ENCODE data around the gene AKAP13. TPM values are rescaled to one million over a fixed set of nuclear protein-coding genes. Genes with fewer than 3 reads are reported as not detected.
A peak's percentile ranks its signal among the peaks of the same experiment; 100 is the strongest.

Gene AKAP13
- total RNA-seq, 1 experiment from 2014 or later, result 54.5 TPM

DNA sequence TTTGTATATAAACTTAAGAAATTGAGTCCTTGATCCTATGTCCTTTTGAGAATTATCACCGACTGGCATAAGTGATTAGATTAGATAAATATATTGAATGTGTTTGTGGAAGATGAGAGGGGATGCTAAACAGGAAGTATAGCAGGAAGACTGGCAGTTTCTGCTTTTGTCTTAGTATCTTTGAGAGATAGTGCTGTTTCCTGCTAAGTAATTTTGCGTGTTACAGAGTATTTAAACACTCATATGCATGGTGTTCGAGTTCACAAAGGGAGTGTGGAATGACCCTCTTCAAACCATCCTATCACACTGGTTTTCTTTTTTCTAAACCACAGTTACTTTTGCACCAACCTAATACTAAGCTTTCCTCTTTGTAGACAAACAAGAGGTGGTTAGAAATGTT is 308.3 kb downstream of the AKAP13 start:
- H3K27me3 ChIP-seq (replicated peaks; ENCODE audit: insufficient read depth, low read depth, low read length, poor library complexity), result no peaks in the 10 kb centered on the region
- no peak for TF ChIP-seq CTCF (conservative IDR thresholded peaks at IDR 0.05; ENCODE audit: low read depth, low read length)
- TF ChIP-seq EZH2 (IDR thresholded peaks at IDR 0.05; ENCODE audit: borderline replicate concordance, low read depth, low read length, poor library complexity, severe bottlenecking), result no peak
- peaks cover 7% of the 10 kb centered on the region for H3K36me3 ChIP-seq (ENCODE audit: insufficient read depth, low read length, poor library complexity, severe bottlenecking)
- DNase-seq (ENCODE audit: low spot score), result peak; percentile 68
- H3K4me1 ChIP-seq (ENCODE audit: insufficient read depth, low read length, poor library complexity, severe bottlenecking), result peaks cover 30% of the 10 kb centered on the region
- no peaks in the 10 kb centered on the region for H3K9me3 ChIP-seq (ENCODE audit: low read depth, low read length, poor library complexity, severe bottlenecking)
- ChIA-PET POLR2A (ENCODE audit: low non-redundant PET) (no interaction called here), CTCF (no interaction called here)
- no peak overlapping the region for H3K4me3 ChIP-seq (ENCODE audit: low read depth, low read length, poor library complexity, severe bottlenecking)
- peak overlapping the region; percentile 56 for H3K27ac ChIP-seq (ENCODE audit: low read depth, low read length, poor library complexity, severe bottlenecking)
- intact Hi-C loops (cut with micrococcal nuclease; ENCODE audit: unreplicated experiment), result no loop called here
- BruUV-seq (replicated peaks), result no TSS peak

DNA sequence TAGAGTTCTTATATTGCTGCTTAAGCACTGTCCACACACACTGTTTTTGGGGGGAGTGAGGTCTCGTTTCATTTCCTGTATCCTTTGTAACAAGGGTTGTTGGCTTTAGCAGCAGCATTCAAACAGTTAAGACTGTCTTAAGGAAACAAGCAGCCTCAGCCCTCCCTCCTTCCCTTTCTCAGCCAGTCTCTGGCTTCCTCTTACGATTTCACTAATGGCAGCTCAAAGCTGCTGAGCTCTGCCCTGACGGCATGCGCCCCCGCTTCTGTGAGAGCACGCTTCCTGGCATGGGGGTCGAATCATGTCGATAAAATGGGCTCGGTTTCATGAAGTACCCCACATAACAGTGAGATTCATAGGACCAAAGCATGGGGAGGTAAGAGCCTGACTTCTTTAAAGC is 309.3 kb downstream of the AKAP13 start:
- no TSS peak for BruUV-seq (replicated peaks)
- CTCF ChIA-PET, result no interaction called here
- TF ChIP-seq EZH2 (IDR thresholded peaks at IDR 0.05; ENCODE audit: borderline replicate concordance, low read depth, low read length, poor library complexity, severe bottlenecking) (no peak), CTCF (conservative IDR thresholded peaks at IDR 0.05; ENCODE audit: low read depth, low read length) (no peak)
- H3K27ac ChIP-seq (ENCODE audit: low read depth, low read length, poor library complexity, severe bottlenecking), result peak overlapping the region; percentile 56
- H3K27me3 ChIP-seq (replicated peaks; ENCODE audit: insufficient read depth, low read depth, low read length, poor library complexity), result no peaks in the 10 kb centered on the region
- peak overlapping the region; percentile 20 for H3K4me3 ChIP-seq (ENCODE audit: low read depth, low read length, poor library complexity, severe bottlenecking)
- intact Hi-C loops (cut with micrococcal nuclease; ENCODE audit: unreplicated experiment), result no loop called here
- POLR2A ChIA-PET (ENCODE audit: low non-redundant PET), result no interaction called here
- H3K9me3 ChIP-seq (ENCODE audit: low read depth, low read length, poor library complexity, severe bottlenecking), result no peaks in the 10 kb centered on the region
- peaks cover 9% of the 10 kb centered on the region for H3K36me3 ChIP-seq (ENCODE audit: insufficient read depth, low read length, poor library complexity, severe bottlenecking)
- peaks cover 30% of the 10 kb centered on the region for H3K4me1 ChIP-seq (ENCODE audit: insufficient read depth, low read length, poor library complexity, severe bottlenecking)
- peak; percentile 61 for DNase-seq (ENCODE audit: low spot score)

DNA sequence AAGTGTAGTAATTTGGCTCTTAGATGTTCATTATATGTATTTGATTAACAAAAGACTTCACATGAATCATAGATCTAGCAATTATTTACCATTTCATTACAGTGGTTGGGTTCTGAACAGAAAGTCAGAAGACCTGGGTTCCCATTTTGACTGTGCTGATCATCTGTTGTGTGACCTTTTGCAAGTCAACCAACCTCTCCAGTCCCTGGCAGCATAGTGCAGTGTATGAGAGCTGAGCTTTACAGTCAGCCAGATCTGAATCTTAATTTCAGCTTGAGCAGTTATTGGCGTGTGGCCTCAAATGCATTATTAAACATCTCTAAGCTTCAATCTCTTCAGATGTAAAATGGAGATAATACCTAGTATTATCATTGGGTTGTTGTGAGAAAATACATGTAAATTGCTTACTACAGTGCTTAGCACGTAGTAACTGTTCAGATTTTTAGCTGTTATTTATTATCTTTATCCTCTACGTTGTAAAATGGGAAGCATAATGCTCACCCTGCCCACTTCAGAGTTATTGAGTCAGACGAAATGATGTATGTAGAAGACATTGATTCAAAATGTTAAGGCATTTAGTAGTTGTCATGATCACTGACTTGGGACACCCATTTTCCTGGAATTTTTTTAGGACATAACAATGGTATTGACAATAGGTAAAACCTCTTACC is 310.3 kb downstream of the AKAP13 start:
- peaks cover 11% of the 10 kb centered on the region for H3K36me3 ChIP-seq (ENCODE audit: insufficient read depth, low read length, poor library complexity, severe bottlenecking)
- intact Hi-C loops (cut with micrococcal nuclease; ENCODE audit: unreplicated experiment), result no loop called here
- peak; percentile 12 for DNase-seq (ENCODE audit: low spot score)
- no peak overlapping the region for H3K4me3 ChIP-seq (ENCODE audit: low read depth, low read length, poor library complexity, severe bottlenecking)
- no peaks in the 10 kb centered on the region for H3K9me3 ChIP-seq (ENCODE audit: low read depth, low read length, poor library complexity, severe bottlenecking)
- TF ChIP-seq CTCF (conservative IDR thresholded peaks at IDR 0.05; ENCODE audit: low read depth, low read length) (no peak), EZH2 (IDR thresholded peaks at IDR 0.05; ENCODE audit: borderline replicate concordance, low read depth, low read length, poor library complexity, severe bottlenecking) (no peak)
- peaks cover 30% of the 10 kb centered on the region for H3K4me1 ChIP-seq (ENCODE audit: insufficient read depth, low read length, poor library complexity, severe bottlenecking)
- POLR2A ChIA-PET (ENCODE audit: low non-redundant PET), result no interaction called here
- peak overlapping the region; percentile 56 for H3K27ac ChIP-seq (ENCODE audit: low read depth, low read length, poor library complexity, severe bottlenecking)
- CTCF ChIA-PET, result no interaction called here
- no peaks in the 10 kb centered on the region for H3K27me3 ChIP-seq (replicated peaks; ENCODE audit: insufficient read depth, low read depth, low read length, poor library complexity)
- no TSS peak for BruUV-seq (replicated peaks)

All from A673 (cell line).